HL-60 (cell line): ENCODE data around the gene SDCBP2.

Experiments used
- GABPA ChIP-seq: IDR thresholded peaks from 2 replicates; pipeline ENCODE4 v1.6.1; 2012; ENCODE audit warnings: low read depth
- POLR2AphosphoS5 ChIP-seq: IDR thresholded peaks from 2 replicates; pipeline ENCODE4 v1.6.1; 2012; ENCODE audit warnings: low read depth
- SPI1 ChIP-seq: IDR thresholded peaks from 2 replicates; pipeline ENCODE4 v1.6.1; 2012; ENCODE audit warnings: low read depth, mild to moderate bottlenecking, borderline replicate concordance
- TF ChIP-seq, protein P1 (sequence below): IDR thresholded peaks from 2 replicates; pipeline ENCODE4 v1.6.1; 2012; ENCODE audit warnings: low read depth; ENCODE audit not compliant: insufficient replicate concordance
- TF ChIP-seq, protein P2 (sequence below): IDR thresholded peaks from one replicate; pipeline ENCODE4 v1.5.1; 2011; ENCODE audit warnings: low read length, control low read depth, inconsistent platforms; ENCODE audit not compliant: insufficient read depth

DNA sequence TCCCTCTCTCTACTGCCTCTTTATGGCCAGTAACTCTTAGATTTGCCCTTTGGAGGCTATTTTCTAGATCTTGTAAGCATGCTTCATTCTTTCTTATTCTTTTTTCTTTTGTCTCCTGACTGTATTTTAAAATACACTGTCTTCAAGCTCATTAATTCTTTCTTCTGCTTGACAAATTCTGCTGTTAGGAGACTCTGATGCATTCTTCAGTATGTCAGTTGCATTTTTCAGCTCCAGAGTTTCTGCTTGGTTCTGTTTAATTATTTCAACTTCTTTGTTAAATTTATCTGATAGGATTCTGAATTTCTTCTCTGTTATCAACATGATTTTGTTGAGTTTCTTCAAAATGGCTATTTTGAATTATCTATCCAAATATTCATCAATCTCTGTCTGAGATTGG, 25.0 kb upstream of the SDCBP2 start:
- TF ChIP-seq GABPA: no peak
- TF ChIP-seq, protein P1, sequence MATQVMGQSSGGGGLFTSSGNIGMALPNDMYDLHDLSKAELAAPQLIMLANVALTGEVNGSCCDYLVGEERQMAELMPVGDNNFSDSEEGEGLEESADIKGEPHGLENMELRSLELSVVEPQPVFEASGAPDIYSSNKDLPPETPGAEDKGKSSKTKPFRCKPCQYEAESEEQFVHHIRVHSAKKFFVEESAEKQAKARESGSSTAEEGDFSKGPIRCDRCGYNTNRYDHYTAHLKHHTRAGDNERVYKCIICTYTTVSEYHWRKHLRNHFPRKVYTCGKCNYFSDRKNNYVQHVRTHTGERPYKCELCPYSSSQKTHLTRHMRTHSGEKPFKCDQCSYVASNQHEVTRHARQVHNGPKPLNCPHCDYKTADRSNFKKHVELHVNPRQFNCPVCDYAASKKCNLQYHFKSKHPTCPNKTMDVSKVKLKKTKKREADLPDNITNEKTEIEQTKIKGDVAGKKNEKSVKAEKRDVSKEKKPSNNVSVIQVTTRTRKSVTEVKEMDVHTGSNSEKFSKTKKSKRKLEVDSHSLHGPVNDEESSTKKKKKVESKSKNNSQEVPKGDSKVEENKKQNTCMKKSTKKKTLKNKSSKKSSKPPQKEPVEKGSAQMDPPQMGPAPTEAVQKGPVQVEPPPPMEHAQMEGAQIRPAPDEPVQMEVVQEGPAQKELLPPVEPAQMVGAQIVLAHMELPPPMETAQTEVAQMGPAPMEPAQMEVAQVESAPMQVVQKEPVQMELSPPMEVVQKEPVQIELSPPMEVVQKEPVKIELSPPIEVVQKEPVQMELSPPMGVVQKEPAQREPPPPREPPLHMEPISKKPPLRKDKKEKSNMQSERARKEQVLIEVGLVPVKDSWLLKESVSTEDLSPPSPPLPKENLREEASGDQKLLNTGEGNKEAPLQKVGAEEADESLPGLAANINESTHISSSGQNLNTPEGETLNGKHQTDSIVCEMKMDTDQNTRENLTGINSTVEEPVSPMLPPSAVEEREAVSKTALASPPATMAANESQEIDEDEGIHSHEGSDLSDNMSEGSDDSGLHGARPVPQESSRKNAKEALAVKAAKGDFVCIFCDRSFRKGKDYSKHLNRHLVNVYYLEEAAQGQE: no peak
- no peak for TF ChIP-seq SPI1
- TF ChIP-seq, protein P2, sequence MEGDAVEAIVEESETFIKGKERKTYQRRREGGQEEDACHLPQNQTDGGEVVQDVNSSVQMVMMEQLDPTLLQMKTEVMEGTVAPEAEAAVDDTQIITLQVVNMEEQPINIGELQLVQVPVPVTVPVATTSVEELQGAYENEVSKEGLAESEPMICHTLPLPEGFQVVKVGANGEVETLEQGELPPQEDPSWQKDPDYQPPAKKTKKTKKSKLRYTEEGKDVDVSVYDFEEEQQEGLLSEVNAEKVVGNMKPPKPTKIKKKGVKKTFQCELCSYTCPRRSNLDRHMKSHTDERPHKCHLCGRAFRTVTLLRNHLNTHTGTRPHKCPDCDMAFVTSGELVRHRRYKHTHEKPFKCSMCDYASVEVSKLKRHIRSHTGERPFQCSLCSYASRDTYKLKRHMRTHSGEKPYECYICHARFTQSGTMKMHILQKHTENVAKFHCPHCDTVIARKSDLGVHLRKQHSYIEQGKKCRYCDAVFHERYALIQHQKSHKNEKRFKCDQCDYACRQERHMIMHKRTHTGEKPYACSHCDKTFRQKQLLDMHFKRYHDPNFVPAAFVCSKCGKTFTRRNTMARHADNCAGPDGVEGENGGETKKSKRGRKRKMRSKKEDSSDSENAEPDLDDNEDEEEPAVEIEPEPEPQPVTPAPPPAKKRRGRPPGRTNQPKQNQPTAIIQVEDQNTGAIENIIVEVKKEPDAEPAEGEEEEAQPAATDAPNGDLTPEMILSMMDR: no peak
- no peak for TF ChIP-seq POLR2AphosphoS5
